ENCODE results near the gene UPF1.

DNA sequence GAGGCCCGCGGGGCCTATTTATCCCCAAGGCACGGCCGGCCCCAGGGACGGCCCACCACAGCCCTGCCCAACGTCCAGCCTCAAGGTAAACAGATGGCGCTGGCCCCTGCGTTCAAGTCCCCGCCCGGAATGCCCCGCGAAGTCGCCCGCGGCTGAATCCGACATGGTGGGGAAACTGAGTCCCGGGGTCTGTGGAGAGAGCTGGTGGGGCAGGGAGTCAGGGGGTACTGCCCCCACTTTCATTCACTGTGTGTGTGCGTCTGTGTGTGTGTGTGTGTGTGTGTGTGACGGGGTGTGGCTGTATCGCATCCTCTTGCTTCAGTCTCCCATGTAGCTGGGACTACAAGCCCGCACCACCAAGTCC lies 40.5 kb upstream of the UPF1 start:
- no peak for TF ChIP-seq TARDBP (IDR thresholded peaks at IDR 0.05)
- no peak for TF ChIP-seq SP1 (IDR thresholded peaks at IDR 0.05)
- no peak for TF ChIP-seq BHLHE40 (IDR thresholded peaks at IDR 0.05; ENCODE audit: borderline replicate concordance)
- no peak for TF ChIP-seq ZNF384 (IDR thresholded peaks at IDR 0.05)
- TF ChIP-seq, protein P1, sequence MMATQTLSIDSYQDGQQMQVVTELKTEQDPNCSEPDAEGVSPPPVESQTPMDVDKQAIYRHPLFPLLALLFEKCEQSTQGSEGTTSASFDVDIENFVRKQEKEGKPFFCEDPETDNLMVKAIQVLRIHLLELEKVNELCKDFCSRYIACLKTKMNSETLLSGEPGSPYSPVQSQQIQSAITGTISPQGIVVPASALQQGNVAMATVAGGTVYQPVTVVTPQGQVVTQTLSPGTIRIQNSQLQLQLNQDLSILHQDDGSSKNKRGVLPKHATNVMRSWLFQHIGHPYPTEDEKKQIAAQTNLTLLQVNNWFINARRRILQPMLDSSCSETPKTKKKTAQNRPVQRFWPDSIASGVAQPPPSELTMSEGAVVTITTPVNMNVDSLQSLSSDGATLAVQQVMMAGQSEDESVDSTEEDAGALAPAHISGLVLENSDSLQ (IDR thresholded peaks at IDR 0.05), result no peak
